A673 (cell line): ENCODE results near the gene ZBTB24. TPM values are rescaled to one million over a fixed set of nuclear protein-coding genes. Genes with fewer than 3 reads are reported as not detected.

Experiments
- BruUV-seq: library from RNA; stranded (reverse); fragments of 400-500 nt; replicated peaks from 2 replicates; lab custom pipeline; 2021; lab: Mats Ljungman, UMichigan
- CTCF ChIA-PET: fragments of 300-600 bp; sonication (Branson Sonifier 250); formaldehyde crosslinking; loops from one replicate; lab custom pipeline; 2022; ENCODE audit warnings: antibody characterized with exemption; lab: Charles Lee
- POLR2A ChIA-PET: fragments of 300-600 bp; sonication (Branson Sonifier 250); formaldehyde crosslinking; loops from one replicate; lab custom pipeline; 2022; ENCODE audit warnings: antibody characterized with exemption; ENCODE audit not compliant: low non-redundant PET; lab: Charles Lee
- DNase-seq: peaks from one replicate; pipeline ENCODE4 v3.0.0-alpha.2; 2015; ENCODE audit warnings: low spot score
- H3K27ac ChIP-seq: fragments of 200-600 bp; sonication (generic); 2 replicates; pipeline ENCODE4 v1.5.1; 2016; ENCODE audit warnings: mixed run types, low read depth, mild to moderate bottlenecking, mixed read lengths, antibody characterized with exemption, low read length; ENCODE audit not compliant: poor library complexity, severe bottlenecking
- H3K27me3 ChIP-seq: fragments of 200-600 bp; sonication (generic); replicated peaks from 2 replicates; pipeline ENCODE4 v1.6.1; 2017; ENCODE audit warnings: mixed run types, low read depth, mild to moderate bottlenecking, mixed read lengths, antibody characterized with exemption, low read length; ENCODE audit not compliant: insufficient read depth, poor library complexity
- H3K36me3 ChIP-seq: fragments of 200-600 bp; sonication (generic); 2 replicates; pipeline ENCODE4 v1.6.1; 2016; ENCODE audit warnings: mixed run types, mild to moderate bottlenecking, mixed read lengths, antibody characterized with exemption, low read length; ENCODE audit not compliant: insufficient read depth, poor library complexity, severe bottlenecking
- H3K4me1 ChIP-seq: fragments of 200-600 bp; sonication (generic); 2 replicates; pipeline ENCODE4 v1.6.1; 2017; ENCODE audit warnings: mixed run types, mild to moderate bottlenecking, mixed read lengths, antibody characterized with exemption, low read length; ENCODE audit not compliant: insufficient read depth, poor library complexity, severe bottlenecking
- H3K4me3 ChIP-seq: fragments of 200-600 bp; sonication (generic); 2 replicates; pipeline ENCODE4 v1.5.1; 2016; ENCODE audit warnings: low read depth, mixed run types, mild to moderate bottlenecking, mixed read lengths, low read length; ENCODE audit not compliant: poor library complexity, severe bottlenecking
- H3K9me3 ChIP-seq: fragments of 200-600 bp; sonication (generic); 2 replicates; pipeline ENCODE4 v1.6.1; 2016; ENCODE audit warnings: mixed run types, low read depth, mild to moderate bottlenecking, mixed read lengths, antibody characterized with exemption, low read length; ENCODE audit not compliant: poor library complexity, severe bottlenecking
- CTCF ChIP-seq: fragments of 300-800, 200-600 bp; sonication (generic); conservative IDR thresholded peaks from 2 replicates; pipeline ENCODE4 v1.5.1; 2017; ENCODE audit warnings: low read depth, mild to moderate bottlenecking, antibody characterized with exemption, low read length, moderate library complexity, mixed read lengths
- EZH2 ChIP-seq: fragments of 200-600 bp; sonication (generic); IDR thresholded peaks from 2 replicates; pipeline ENCODE4 v1.6.1; 2017; ENCODE audit warnings: borderline replicate concordance, low read depth, mild to moderate bottlenecking, mixed read lengths, antibody characterized with exemption, low read length; ENCODE audit not compliant: poor library complexity, severe bottlenecking
- intact Hi-C: fragments of 100-400 bp; cut with micrococcal nuclease; formaldehyde crosslinking; loops from one replicate; pipeline ENCODE4 v1.10.0; 2022; ENCODE audit not compliant: unreplicated experiment
- total RNA-seq: library from RNA; stranded (reverse); gene quantifications from 2 replicates; pipeline ENCODE4 v1.2.3, GENCODE V29; 2021

ZBTB24 gene
- total RNA-seq, 1 experiment from 2014 or later: 15.5 TPM

DNA sequence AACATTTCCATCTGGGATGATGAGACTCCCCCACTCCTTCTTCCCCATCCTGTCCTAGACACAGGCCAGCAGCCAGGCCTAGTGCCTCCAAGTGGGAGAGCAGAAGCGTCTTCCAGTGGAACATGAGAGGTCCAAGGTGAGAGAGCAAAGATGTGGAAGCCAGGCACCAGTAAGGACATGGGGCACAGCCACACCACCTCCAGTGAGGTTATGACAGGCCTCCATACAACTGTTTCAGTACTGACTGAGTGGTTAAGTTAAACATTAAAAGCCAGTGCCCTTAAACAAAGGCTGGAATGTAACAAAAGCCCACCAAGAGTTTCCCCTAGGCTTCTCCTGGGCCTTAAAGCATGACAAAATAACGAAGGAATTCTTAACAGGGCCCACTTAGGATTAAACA is 5.3 kb downstream of the ZBTB24 start:
- POLR2A ChIA-PET: no interaction called here
- intact Hi-C loops: no loop called here
- Histone ChIP-seq H3K4me3 (no peak overlapping the region), H3K9me3 (no peaks in the 10 kb centered on the region), H3K4me1 (peaks cover 14% of the 10 kb centered on the region), H3K36me3 (peaks cover 63% of the 10 kb centered on the region), H3K27me3 (no peaks in the 10 kb centered on the region), H3K27ac (no peak overlapping the region)
- no peak for DNase-seq
- no TSS peak for BruUV-seq
- CTCF ChIA-PET: no interaction called here
- TF ChIP-seq EZH2 (no peak), CTCF (no peak)

- CTCF ChIA-PET: no interaction called here
- no peak overlapping the region for H3K27ac ChIP-seq
- intact Hi-C loops: no loop called here
- peaks cover 14% of the 10 kb centered on the region for H3K4me1 ChIP-seq
- H3K9me3 ChIP-seq: no peaks in the 10 kb centered on the region
- no TSS peak for BruUV-seq
- no peaks in the 10 kb centered on the region for H3K27me3 ChIP-seq
- TF ChIP-seq CTCF (no peak), EZH2 (no peak)
- no peak overlapping the region for H3K4me3 ChIP-seq
- H3K36me3 ChIP-seq: peaks cover 63% of the 10 kb centered on the region
- DNase-seq: no peak
- POLR2A ChIA-PET: no interaction called here
These were observed 5.8 kb downstream of the ZBTB24 start for GRCh38 chr6:109477184-109477583.

DNA sequence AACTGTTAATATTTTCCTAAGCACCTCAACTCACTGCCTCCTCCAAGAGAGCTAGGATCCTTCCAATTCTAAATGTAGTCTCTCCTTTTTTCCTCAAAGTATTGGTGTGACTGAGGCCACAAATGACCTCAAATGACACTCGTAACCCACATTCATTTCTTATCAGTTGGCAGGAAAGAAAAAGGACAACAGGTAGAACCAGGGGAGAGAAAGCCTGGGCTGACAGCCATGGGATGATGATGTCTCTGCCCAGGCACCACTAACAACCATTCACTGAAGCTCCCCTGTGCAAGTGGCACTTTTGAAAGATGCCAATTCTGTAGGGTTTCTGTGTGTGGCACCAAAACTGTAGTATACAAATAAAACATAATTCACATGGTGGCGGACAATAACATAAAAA is 7.4 kb downstream of the ZBTB24 start:
- Histone ChIP-seq H3K36me3 (peaks cover 63% of the 10 kb centered on the region), H3K27ac (no peak overlapping the region), H3K4me1 (peaks cover 5% of the 10 kb centered on the region), H3K4me3 (no peak overlapping the region), H3K27me3 (no peaks in the 10 kb centered on the region), H3K9me3 (no peaks in the 10 kb centered on the region)
- BruUV-seq: no TSS peak
- no peak for DNase-seq
- CTCF ChIA-PET: no interaction called here
- intact Hi-C loops: no loop called here
- POLR2A ChIA-PET: no interaction called here
- TF ChIP-seq EZH2: no peak
- TF ChIP-seq CTCF: no peak
